IMR-90 (cell line): Measurements from ENCODE around the gene SPATA32. TPM values are rescaled to one million over a fixed set of nuclear protein-coding genes. Genes with fewer than 3 reads are reported as not detected.

Experiments used
- ATAC-seq: fragments of 200-7000 bp; cut with Tn5 transposase; 2 replicates; pipeline ENCODE4 v1.9.1; 2020; ENCODE audit warnings: low read depth, mild to moderate bottlenecking, moderate library complexity
- BruUV-seq: library from RNA; stranded (reverse); fragments of 400-500 nt; replicated peaks from 2 replicates; lab custom pipeline; 2021; lab: Mats Ljungman, UMichigan
- CTCF ChIA-PET: fragments of 300-600 bp; formaldehyde crosslinking; extraction: SDS; loops from one replicate; lab custom pipeline; 2021; ENCODE audit warnings: antibody characterized with exemption; lab: Yijun Ruan, JAX
- POLR2A ChIA-PET: fragments of 300-600 bp; sonication (Branson Sonifier 250); formaldehyde crosslinking; loops from one replicate; lab custom pipeline; 2022; ENCODE audit warnings: antibody characterized with exemption; ENCODE audit not compliant: unreplicated experiment; lab: Charles Lee
- DNase-seq: peaks from one replicate; pipeline ENCODE4 v3.0.0; 2013
- H2AFZ ChIP-seq: replicated peaks from 2 replicates; pipeline ENCODE3; 2013; ENCODE audit warnings: low read length, mild to moderate bottlenecking; ENCODE audit not compliant: poor library complexity
- H2AK5ac ChIP-seq: 2 replicates; pipeline ENCODE4 v1.6.1; 2013; ENCODE audit warnings: low read depth, low read length, inconsistent platforms
- H2AK9ac ChIP-seq: replicated peaks from 2 replicates; pipeline ENCODE3; 2013; ENCODE audit warnings: mild to moderate bottlenecking, low read depth, low read length, moderate library complexity; ENCODE audit not compliant: poor library complexity
- H2BK120ac ChIP-seq: 2 replicates; pipeline ENCODE4 v1.6.1; 2013; ENCODE audit warnings: low read depth, low read length, inconsistent platforms
- H2BK15ac ChIP-seq: 3 replicates; pipeline ENCODE4 v1.6.1; 2013; ENCODE audit warnings: low read depth, low read length, inconsistent platforms
- H2BK20ac ChIP-seq: 2 replicates; pipeline ENCODE4 v1.6.1; 2013; ENCODE audit warnings: low read depth, mild to moderate bottlenecking, inconsistent platforms, low read length, moderate library complexity
- H2BK5ac ChIP-seq: 2 replicates; pipeline ENCODE4 v1.6.1; 2013; ENCODE audit warnings: mild to moderate bottlenecking, low read depth, low read length, inconsistent platforms; ENCODE audit not compliant: poor library complexity, severe bottlenecking
- H3K14ac ChIP-seq: replicated peaks from 2 replicates; pipeline ENCODE4 v1.6.1; 2013; ENCODE audit warnings: low read depth, low read length, inconsistent platforms
- H3K18ac ChIP-seq: 2 replicates; pipeline ENCODE4 v1.6.1; 2013; ENCODE audit warnings: low read depth, low read length, control low read depth
- H3K23ac ChIP-seq: 2 replicates; pipeline ENCODE4 v1.6.1; 2013; ENCODE audit warnings: low read depth, low read length, inconsistent platforms
- H3K27ac ChIP-seq: 2 replicates; pipeline ENCODE4 v1.5.1; 2013; ENCODE audit warnings: mild to moderate bottlenecking, control low read depth, low read length; ENCODE audit not compliant: insufficient read depth
- H3K27me3 ChIP-seq: 2 replicates; pipeline ENCODE4 v1.6.1; 2013; ENCODE audit warnings: low read length; ENCODE audit not compliant: control insufficient read depth, insufficient read depth
- H3K36me3 ChIP-seq: 2 replicates; pipeline ENCODE4 v1.6.1; 2013; ENCODE audit warnings: low read length, mixed read lengths; ENCODE audit not compliant: control insufficient read depth, insufficient read depth
- H3K4ac ChIP-seq: 2 replicates; pipeline ENCODE4 v1.6.1; 2013; ENCODE audit warnings: low read depth, low read length, inconsistent platforms
- H3K4me1 ChIP-seq: 2 replicates; pipeline ENCODE4 v1.6.1; 2013; ENCODE audit warnings: low read length, mixed read lengths; ENCODE audit not compliant: control insufficient read depth, insufficient read depth
- H3K4me2 ChIP-seq: 2 replicates; pipeline ENCODE4 v1.6.1; 2013; ENCODE audit warnings: low read depth, mild to moderate bottlenecking, control low read depth, low read length, moderate library complexity
- H3K4me3 ChIP-seq: 2 replicates; pipeline ENCODE4 v1.5.1; 2013; ENCODE audit warnings: low read depth, mild to moderate bottlenecking, control low read depth, low read length, moderate library complexity; ENCODE audit not compliant: insufficient read depth
- H3K56ac ChIP-seq: 2 replicates; pipeline ENCODE4 v1.6.1; 2013; ENCODE audit warnings: low read length, inconsistent platforms; ENCODE audit not compliant: insufficient read depth; ENCODE audit errors: extremely low read depth
- H3K79me1 ChIP-seq, 2 experiments: 2 replicates each; pipeline ENCODE4 v1.6.1; 2013; ENCODE audit warnings: low read length in 2 of 2, inconsistent platforms in 1 of 2, low read depth in 1 of 2
- H3K9ac ChIP-seq: 2 replicates; pipeline ENCODE4 v1.6.1; 2013; ENCODE audit warnings: low read depth, low read length, control low read depth
- H3K9me1 ChIP-seq: 2 replicates; pipeline ENCODE4 v1.6.1; 2013; ENCODE audit warnings: low read length, inconsistent platforms; ENCODE audit not compliant: insufficient read depth
- H3K9me3 ChIP-seq: 2 replicates; pipeline ENCODE4 v1.6.1; 2013; ENCODE audit warnings: low read length; ENCODE audit not compliant: control insufficient read depth, insufficient read depth
- H4K20me1 ChIP-seq: 2 replicates; pipeline ENCODE4 v1.6.1; 2013; ENCODE audit warnings: low read length, inconsistent platforms; ENCODE audit not compliant: insufficient read depth
- H4K5ac ChIP-seq: 2 replicates; pipeline ENCODE4 v1.6.1; 2013; ENCODE audit warnings: mild to moderate bottlenecking, low read depth, low read length, control low read depth
- H4K8ac ChIP-seq, 2 experiments: 2 replicates each; pipeline ENCODE4 v1.6.1; 2013; ENCODE audit warnings: low read depth in 2 of 2, low read length in 2 of 2, control low read depth in 1 of 2, inconsistent platforms in 1 of 2
- H4K91ac ChIP-seq: 2 replicates; pipeline ENCODE4 v1.6.1; 2013; ENCODE audit warnings: low read depth, low read length, inconsistent platforms; ENCODE audit not compliant: insufficient read depth
- CHD1 ChIP-seq: IDR thresholded peaks from 2 replicates; pipeline ENCODE4 v1.6.1; 2012; ENCODE audit warnings: low read depth, low read length, improper control_type of control experiment
- ELK1 ChIP-seq: fragments of 150-350 bp; IDR thresholded peaks from 2 replicates; pipeline ENCODE4 v1.6.1; 2016; ENCODE audit warnings: low read depth, mild to moderate bottlenecking, low read length, moderate library complexity, borderline replicate concordance
- FOS ChIP-seq: fragments of 150-350 bp; IDR thresholded peaks from 2 replicates; pipeline ENCODE4 v1.6.1; 2016; ENCODE audit warnings: low read depth, low read length
- MAFK ChIP-seq: IDR thresholded peaks from 2 replicates; pipeline ENCODE4 v1.6.1; 2012; ENCODE audit warnings: low read depth, low read length, improper control_type of control experiment
- MAZ ChIP-seq: IDR thresholded peaks from 2 replicates; pipeline ENCODE4 v1.6.1; 2012; ENCODE audit warnings: low read depth, mild to moderate bottlenecking, low read length, improper control_type of control experiment, moderate library complexity, borderline replicate concordance
- MXI1 ChIP-seq: IDR thresholded peaks from 2 replicates; pipeline ENCODE4 v1.6.1; 2012; ENCODE audit warnings: low read depth, mild to moderate bottlenecking, low read length, moderate library complexity, borderline replicate concordance
- RFX5 ChIP-seq: IDR thresholded peaks from 2 replicates; pipeline ENCODE4 v1.8.0; 2012; ENCODE audit warnings: low read depth, mild to moderate bottlenecking, low read length, moderate library complexity
- WGBS, 2 experiments: methylation state at CpG; one replicate each; pipeline versions ENCODE4 v1.1.5 to v1.1.7; 2013; ENCODE audit warnings: missing lambda C conversion rate in 2 of 2; ENCODE audit not compliant: insufficient read length in 1 of 2; ENCODE audit errors: extremely low coverage in 2 of 2; 5-methylcytosine and 5-hydroxymethylcytosine counted together
- dilution Hi-C: fragments of 300-500 bp; cut with HindIII; formaldehyde crosslinking; loops from one replicate; pipeline ENCODE4 v1.14.3; 2018; ENCODE audit warnings: low sequenced_read_pairs; ENCODE audit not compliant: unreplicated experiment
- in situ Hi-C: fragments of 300-500 bp; cut with MboI; formaldehyde crosslinking; loops from 3 replicates; pipeline ENCODE4 v1.14.3; 2019; ENCODE audit warnings: low sequenced_read_pairs, inconsistent platforms, mixed read lengths
- intact Hi-C: fragments of 100-400 bp; cut with micrococcal nuclease; formaldehyde crosslinking; loops from 2 replicates; pipeline ENCODE4 v1.10.0; 2022
- polyA plus RNA-seq, 3 experiments: library from polyadenylated mRNA; depleted of rRNA; stranded (reverse); fragments of >200 nt; gene quantifications; 2 replicates each; pipeline ENCODE4 v1.2.3, GENCODE V29; 2012; ENCODE audit warnings: low replicate concordance in 1 of 3
- total RNA-seq: library from RNA; depleted of rRNA; stranded (reverse); fragments of >200 nt; gene quantifications from 2 replicates; pipeline ENCODE4 v1.2.3, GENCODE V29; 2012
- TF ChIP-seq, protein P1 (sequence below): conservative IDR thresholded peaks from 2 replicates; pipeline ENCODE4 v1.5.1; 2012; ENCODE audit warnings: mild to moderate bottlenecking, low read depth, low read length, improper control_type of control experiment

SPATA32 gene
- total and polyA plus RNA-seq, 2 of the 4 experiments (the other 2 are of a cell fraction) = 0.18 TPM; not detected in 1

DNA sequence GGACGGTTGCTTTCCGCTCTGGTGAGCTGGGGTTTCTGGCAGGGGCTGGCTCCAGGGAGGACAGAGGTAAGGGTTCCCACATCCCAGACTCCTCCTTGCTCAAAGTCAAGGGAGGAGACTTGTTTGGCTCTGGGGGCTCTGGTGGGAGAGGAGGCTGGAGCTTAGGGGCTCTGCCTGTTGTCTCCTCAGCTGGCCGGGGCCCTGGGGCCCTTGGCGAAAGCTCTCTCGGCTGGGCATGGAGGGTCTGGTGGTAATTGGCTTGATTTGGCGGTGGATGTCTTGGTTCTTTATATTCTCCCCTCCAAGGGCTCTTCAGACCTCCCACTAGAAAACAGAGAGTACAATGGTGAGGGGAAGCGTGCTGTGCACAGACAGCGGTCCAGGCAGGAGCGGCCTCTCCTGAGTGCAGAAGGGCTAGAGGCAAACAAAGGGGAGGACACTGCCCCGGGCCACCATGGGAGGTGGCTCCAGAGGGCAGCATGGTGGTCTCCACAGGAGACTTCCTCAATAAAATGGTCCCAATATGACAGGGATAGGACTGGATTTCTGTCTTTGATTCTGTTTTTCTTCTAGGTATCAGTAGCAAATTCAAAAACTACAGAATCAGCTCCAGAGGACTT lies 5.7 kb upstream of the SPATA32 start:
- WGBS, 2 experiments = no CpG with 5 or more reads among the region's 10 CpGs
- no peak overlapping the region for H3K18ac ChIP-seq
- no peak for ATAC-seq
- no TSS peak for BruUV-seq
- H2BK5ac ChIP-seq = no peak overlapping the region
- H4K5ac ChIP-seq = no peak overlapping the region
- H4K91ac ChIP-seq = no peak overlapping the region
- peaks cover 12% of the 10 kb centered on the region for H4K20me1 ChIP-seq
- no peaks in the 10 kb centered on the region; a peak in 1 of 4 replicates for H3K79me1 ChIP-seq
- no peak overlapping the region for H3K4ac ChIP-seq
- H3K4me3 ChIP-seq = no peak overlapping the region
- dilution Hi-C loops = no loop called here
- no peak overlapping the region for H2BK20ac ChIP-seq
- H3K23ac ChIP-seq = no peak overlapping the region
- H3K27me3 ChIP-seq = no peaks in the 10 kb centered on the region
- ChIA-PET CTCF (no interaction called here), POLR2A (no interaction called here)
- H4K8ac ChIP-seq = no peak overlapping the region
- peaks cover 68% of the 10 kb centered on the region for H3K36me3 ChIP-seq
- H2AK9ac ChIP-seq = no peak overlapping the region
- H3K4me2 ChIP-seq = no peak overlapping the region
- no peaks in the 10 kb centered on the region for H3K9me3 ChIP-seq
- H3K56ac ChIP-seq = no peak overlapping the region
- H3K9ac ChIP-seq = no peak overlapping the region
- DNase-seq = no peak
- no peak overlapping the region for H2AK5ac ChIP-seq
- H3K27ac ChIP-seq = no peak overlapping the region
- peaks cover 3% of the 10 kb centered on the region; the same call in 1 of the 2 replicates for H3K9me1 ChIP-seq
- intact Hi-C loops = no loop called here
- no peak overlapping the region for H2AFZ ChIP-seq
- H2BK120ac ChIP-seq = no peak overlapping the region
- H2BK15ac ChIP-seq = no peak overlapping the region
- H3K14ac ChIP-seq = no peak overlapping the region
- in situ Hi-C loops = no loop called here
- peaks cover 17% of the 10 kb centered on the region for H3K4me1 ChIP-seq
- TF ChIP-seq ELK1 = no peak
- no peak for TF ChIP-seq MAFK
- TF ChIP-seq, protein P1, sequence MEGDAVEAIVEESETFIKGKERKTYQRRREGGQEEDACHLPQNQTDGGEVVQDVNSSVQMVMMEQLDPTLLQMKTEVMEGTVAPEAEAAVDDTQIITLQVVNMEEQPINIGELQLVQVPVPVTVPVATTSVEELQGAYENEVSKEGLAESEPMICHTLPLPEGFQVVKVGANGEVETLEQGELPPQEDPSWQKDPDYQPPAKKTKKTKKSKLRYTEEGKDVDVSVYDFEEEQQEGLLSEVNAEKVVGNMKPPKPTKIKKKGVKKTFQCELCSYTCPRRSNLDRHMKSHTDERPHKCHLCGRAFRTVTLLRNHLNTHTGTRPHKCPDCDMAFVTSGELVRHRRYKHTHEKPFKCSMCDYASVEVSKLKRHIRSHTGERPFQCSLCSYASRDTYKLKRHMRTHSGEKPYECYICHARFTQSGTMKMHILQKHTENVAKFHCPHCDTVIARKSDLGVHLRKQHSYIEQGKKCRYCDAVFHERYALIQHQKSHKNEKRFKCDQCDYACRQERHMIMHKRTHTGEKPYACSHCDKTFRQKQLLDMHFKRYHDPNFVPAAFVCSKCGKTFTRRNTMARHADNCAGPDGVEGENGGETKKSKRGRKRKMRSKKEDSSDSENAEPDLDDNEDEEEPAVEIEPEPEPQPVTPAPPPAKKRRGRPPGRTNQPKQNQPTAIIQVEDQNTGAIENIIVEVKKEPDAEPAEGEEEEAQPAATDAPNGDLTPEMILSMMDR = no peak
- no peak for TF ChIP-seq MAZ
- no peak for TF ChIP-seq CHD1
- TF ChIP-seq RFX5 = no peak
- TF ChIP-seq MXI1 = no peak
- no peak for TF ChIP-seq FOS
